Endothelial cell of umbilical vein (primary cell): Measurements from ENCODE around the gene CNKSR3. TPM values are rescaled to one million over a fixed set of nuclear protein-coding genes. Genes with fewer than 3 reads are reported as not detected.
A peak's percentile ranks its signal among the peaks of the same experiment; 100 is the strongest.

Source experiments
- BruUV-seq: library from RNA; stranded (reverse); fragments of 400-500 nt; replicated peaks from 2 replicates; lab custom pipeline; 2021; lab: Mats Ljungman, UMichigan
- CTCF ChIA-PET: fragments of 300-600, 350-600 bp; sonication (Branson Sonifier 250); formaldehyde crosslinking; loops from one replicate; lab custom pipeline; 2021; ENCODE audit warnings: antibody characterized with exemption, inconsistent platforms; lab: Charles Lee
- POLR2A ChIA-PET: fragments of 300-600, 350-600 bp; sonication (Branson Sonifier 250); formaldehyde crosslinking; loops from one replicate; lab custom pipeline; 2021; ENCODE audit warnings: antibody characterized with exemption, inconsistent platforms; lab: Charles Lee
- DNase-seq: peaks from one replicate; pipeline ENCODE4 v3.0.0-alpha.2; 2011; ENCODE audit warnings: low read depth, low spot score
- FAIRE-seq: peaks from 2 replicates; lab custom pipeline; 2011; peaks lifted over from hg19 to GRCh38; lab: Jason Lieb, UNC
- H2AFZ ChIP-seq: 2 replicates; pipeline ENCODE4 v1.6.0; 2012; ENCODE audit warnings: low read depth, low read length, control low read depth, inconsistent platforms
- H3K27ac ChIP-seq: 2 replicates; pipeline ENCODE4 v1.5.1; 2011; ENCODE audit warnings: low read depth, mild to moderate bottlenecking, control low read depth, low read length, moderate library complexity; ENCODE audit not compliant: insufficient read depth
- H3K27me3 ChIP-seq, 2 experiments: 2 replicates each; pipeline versions ENCODE4 v1.6.0 to v1.6.1; 2011; ENCODE audit warnings: low read length in 2 of 2, mixed read lengths in 1 of 2; ENCODE audit not compliant: control insufficient read depth in 2 of 2, insufficient read depth in 2 of 2
- H3K36me3 ChIP-seq, 2 experiments: 2 replicates in 1 of 2; 3 replicates in 1 of 2; pipeline ENCODE4 v1.5.1; 2011; ENCODE audit warnings: low read length in 2 of 2, mild to moderate bottlenecking in 1 of 2, moderate library complexity in 1 of 2; ENCODE audit not compliant: control insufficient read depth in 2 of 2, insufficient read depth in 2 of 2; ENCODE audit errors: extremely low read depth in 1 of 2
- H3K4me1 ChIP-seq: 3 replicates; pipeline ENCODE4 v1.5.1; 2011; ENCODE audit warnings: mild to moderate bottlenecking, low read length; ENCODE audit not compliant: control insufficient read depth, insufficient read depth; ENCODE audit errors: extremely low read depth
- H3K4me2 ChIP-seq: 2 replicates; pipeline ENCODE4 v1.6.1; 2011; ENCODE audit warnings: low read length, control low read depth, mixed read lengths; ENCODE audit not compliant: insufficient read depth
- H3K4me3 ChIP-seq, 3 experiments: fragments of 200-600 bp in 1 of 3; sonication (generic), shearing (Covaris generic) in 1 of 3; replicated peaks in 1 of 3; 2 replicates each; pipeline ENCODE4 v1.5.1; 2011 to 2016; ENCODE audit warnings: control low read depth in 3 of 3, low read length in 3 of 3, mild to moderate bottlenecking in 2 of 3, inconsistent platforms in 1 of 3, low read depth in 1 of 3, moderate library complexity in 1 of 3; ENCODE audit not compliant: insufficient read depth in 1 of 3
- H3K79me2 ChIP-seq: 2 replicates; pipeline ENCODE4 v1.6.0; 2012; ENCODE audit warnings: low read length, inconsistent platforms; ENCODE audit not compliant: control insufficient read depth, insufficient read depth
- H3K9ac ChIP-seq: replicated peaks from 2 replicates; pipeline ENCODE3; 2011; ENCODE audit warnings: low read length, control low read depth; ENCODE audit not compliant: insufficient read depth; ENCODE audit errors: extremely low read depth
- H3K9me1 ChIP-seq: replicated peaks from 3 replicates; pipeline ENCODE4 v1.6.0; 2011; ENCODE audit warnings: mild to moderate bottlenecking, low read length; ENCODE audit not compliant: control insufficient read depth, insufficient read depth; ENCODE audit errors: extremely low read depth
- H3K9me3 ChIP-seq: replicated peaks from 2 replicates; pipeline ENCODE4 v1.5.1; 2012; ENCODE audit warnings: low read length, inconsistent platforms; ENCODE audit not compliant: control insufficient read depth, insufficient read depth
- H4K20me1 ChIP-seq: replicated peaks from 2 replicates; pipeline ENCODE3; 2011; ENCODE audit warnings: mild to moderate bottlenecking, low read length; ENCODE audit not compliant: control insufficient read depth, insufficient read depth; ENCODE audit errors: extremely low read depth
- FOS ChIP-seq: IDR thresholded peaks from 2 replicates; pipeline ENCODE4 v1.6.1; 2011; ENCODE audit warnings: mild to moderate bottlenecking, low read length, moderate library complexity, borderline replicate concordance; ENCODE audit not compliant: insufficient read depth
- GATA2 ChIP-seq: IDR thresholded peaks from 2 replicates; pipeline ENCODE4 v1.7.0; 2011; ENCODE audit warnings: low read depth, mild to moderate bottlenecking, moderate library complexity, mixed read lengths, low read length; ENCODE audit not compliant: insufficient read length, insufficient read depth
- JUN ChIP-seq: IDR thresholded peaks from 2 replicates; pipeline ENCODE4 v1.6.1; 2011; ENCODE audit warnings: borderline replicate concordance, low read depth; ENCODE audit not compliant: insufficient read length, insufficient read depth
- dilution Hi-C: fragments of 300-500 bp; cut with MboI; formaldehyde crosslinking; loops from one replicate; pipeline ENCODE4 v1.15.0; 2019; ENCODE audit warnings: low sequenced_read_pairs; ENCODE audit not compliant: extremely low pct_ligation_motif_present
- intact Hi-C: fragments of 100-400 bp; cut with micrococcal nuclease; formaldehyde crosslinking; loops from one replicate; pipeline ENCODE4 v1.10.0; 2022
- polyA plus RNA-seq, 4 experiments: library from polyadenylated mRNA; depleted of rRNA in 3 of 4; stranded (reverse) in 3 of 4; unstranded in 1 of 4; fragments of >200 nt; gene quantifications; 2 replicates each; pipeline versions ENCODE4 v1.2.1 to v1.2.3, GENCODE V29; 2011 to 2012; ENCODE audit warnings: missing spikeins in 1 of 4
- total RNA-seq: library from RNA; stranded (reverse); gene quantifications from 2 replicates; pipeline ENCODE4 v1.2.3, GENCODE V29; 2021

The CNKSR3 gene
- total and polyA plus RNA-seq, 2 donors (not counting 3 experiments of a cell fraction or from before 2014, with no cell fraction given) = 2.3 to 15.6 TPM

GRCh38 chr6:154548130-154548830 is 37.8 kb upstream of the CNKSR3 start:
- no peaks in the 10 kb centered on the region for H4K20me1 ChIP-seq
- H3K27me3 ChIP-seq = no peaks in the 10 kb centered on the region
- no peak overlapping the region for H3K9ac ChIP-seq
- no peaks in the 10 kb centered on the region for H3K36me3 ChIP-seq
- CTCF ChIA-PET = interaction anchor here (1.0 to 2.1 kb wide), 6 partner anchors 9 to 161 kb away, joined by 3 to 15 read pairs (median 4); no protein-coding TSS in a partner anchor
- DNase-seq (peak; percentile 92), FAIRE-seq (peak; percentile 86)
- no peak overlapping the region for H2AFZ ChIP-seq
- POLR2A ChIA-PET = interaction anchor here (1.0 kb wide), 1 partner anchor 48 kb away, joined by 3 read pairs; no protein-coding TSS in a partner anchor
- dilution Hi-C loops (no loop called here), intact Hi-C loops (no loop called here)
- H3K4me1 ChIP-seq = peaks cover 8% of the 10 kb centered on the region
- H3K9me3 ChIP-seq = no peaks in the 10 kb centered on the region
- H3K27ac ChIP-seq = no peak overlapping the region
- H3K4me3 ChIP-seq = no peak overlapping the region
- peak overlapping the region; percentile 14 for H3K4me2 ChIP-seq
- H3K9me1 ChIP-seq = no peaks in the 10 kb centered on the region
- BruUV-seq = no TSS peak
- peak; percentile 60 for TF ChIP-seq GATA2
- TF ChIP-seq FOS = no peak
- H3K79me2 ChIP-seq = no peaks in the 10 kb centered on the region

- no peaks in the 10 kb centered on the region for H3K27me3 ChIP-seq
- DNase-seq = no peak
- peaks cover 6% of the 10 kb centered on the region for H3K4me1 ChIP-seq
- no peaks in the 10 kb centered on the region for H4K20me1 ChIP-seq
- no peaks in the 10 kb centered on the region for H3K36me3 ChIP-seq
- H3K9ac ChIP-seq = no peak overlapping the region
- no TSS peak for BruUV-seq
- H3K4me3 ChIP-seq = no peak overlapping the region
- intact Hi-C loops = no loop called here
- H3K4me2 ChIP-seq = no peak overlapping the region
- no peak for TF ChIP-seq JUN
- H3K79me2 ChIP-seq = no peaks in the 10 kb centered on the region
- dilution Hi-C loops = no loop called here
- ChIA-PET CTCF (interaction anchor here (1.2 kb wide), 1 partner anchor 26 kb away, joined by 3 read pairs; no protein-coding TSS in a partner anchor), POLR2A (no interaction called here)
- H3K27ac ChIP-seq = no peak overlapping the region
- no peaks in the 10 kb centered on the region for H3K9me1 ChIP-seq
- no peak overlapping the region for H2AFZ ChIP-seq
- no peak for FAIRE-seq
- H3K9me3 ChIP-seq = no peaks in the 10 kb centered on the region
Measured at GRCh38 chr6:154543628-154544027, 33.1 kb upstream of the CNKSR3 start.
